IPS-11a (cell line): ENCODE measurements around the gene MIA.
"Not testable (repeated sequence)": the region's sequence is repeated elsewhere in the genome, so short reads cannot be mapped to it uniquely, and the experiment has no call there.

Experiments
- H3K4me3 ChIP-seq: one replicate; pipeline ENCODE4 v1.5.1; 2013; ENCODE audit warnings: low read depth, low read length, control low read depth

MIA gene

DNA sequence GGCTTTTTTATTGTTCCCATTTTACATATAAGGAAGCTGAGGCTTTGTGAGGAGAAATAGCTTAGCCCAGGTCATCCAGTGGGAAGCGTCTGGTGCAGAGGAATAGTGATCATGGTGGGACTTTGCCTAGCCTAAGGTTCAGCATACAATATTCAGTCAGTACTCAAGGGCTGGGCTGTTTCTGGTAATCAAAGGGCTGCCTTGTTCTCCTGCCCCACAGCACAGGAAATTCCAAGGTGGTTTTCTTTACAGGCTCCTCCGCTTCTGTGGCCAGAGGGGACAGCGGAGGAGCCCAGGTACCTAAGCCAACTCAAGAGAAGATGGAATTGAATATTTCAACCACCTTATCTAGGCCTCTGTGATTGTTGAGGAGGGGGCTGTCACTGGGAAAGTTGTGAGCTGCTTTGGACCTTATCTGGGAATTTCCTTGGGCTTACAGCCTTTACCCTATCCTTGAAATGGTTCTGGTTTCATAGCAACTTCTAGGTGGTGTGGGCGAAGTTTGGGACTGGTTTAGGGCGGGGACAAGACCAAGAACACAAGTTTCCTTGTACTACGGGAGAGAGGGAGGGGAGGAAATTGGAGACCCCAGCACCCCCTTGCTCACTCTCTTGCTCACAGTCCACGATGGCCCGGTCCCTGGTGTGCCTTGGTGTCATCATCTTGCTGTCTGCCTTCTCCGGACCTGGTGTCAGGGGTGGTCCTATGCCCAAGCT is at the start of gene MIA:
Gene MIA (plus strand): TSS at position 606 of the 716 bp plus-strand sequence. CDS start 22 bp downstream, at position 628.
- no peak within 1 kb of the TSS for H3K4me3 ChIP-seq

DNA sequence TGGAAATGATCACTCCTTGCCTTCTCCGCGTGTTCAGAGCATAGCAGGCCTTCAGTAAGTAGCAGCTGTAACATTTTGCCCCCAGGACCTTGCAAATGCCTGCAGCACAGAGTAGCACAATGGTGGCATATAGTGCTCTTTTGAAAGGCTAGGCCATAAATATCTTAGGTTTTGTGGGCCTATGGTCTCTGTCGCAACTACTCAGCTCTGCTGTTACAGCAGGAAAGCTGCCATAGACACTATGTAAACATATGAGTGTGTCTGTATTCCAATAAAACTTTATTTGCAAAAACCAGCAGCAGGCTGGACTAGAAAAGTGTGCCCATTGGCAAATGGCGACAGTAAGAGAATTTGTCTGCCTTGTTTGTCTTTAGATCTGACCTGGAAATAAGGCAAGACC is 49.0 kb upstream of the MIA start:
- H3K4me3 ChIP-seq: no peak overlapping the region

DNA sequence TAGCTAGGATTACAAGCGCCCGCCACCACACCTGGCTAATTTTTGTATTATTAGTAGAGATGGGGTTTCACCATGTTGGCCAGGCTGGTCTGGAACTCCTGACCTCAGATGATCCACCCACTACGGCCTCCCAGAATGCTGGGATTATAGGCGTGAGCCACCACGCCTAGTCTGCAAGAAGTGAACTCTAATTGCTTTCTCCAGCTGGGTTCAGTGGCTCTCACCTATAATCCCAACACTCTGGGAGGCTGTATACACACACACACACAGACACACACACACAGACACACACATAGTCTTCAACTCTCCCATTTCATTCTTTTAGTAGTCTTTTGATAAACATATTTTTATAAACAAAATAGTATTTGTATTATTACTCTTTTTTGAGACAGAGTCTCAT is 45.3 kb upstream of the MIA start:
- not testable (repeated sequence) for H3K4me3 ChIP-seq

DNA sequence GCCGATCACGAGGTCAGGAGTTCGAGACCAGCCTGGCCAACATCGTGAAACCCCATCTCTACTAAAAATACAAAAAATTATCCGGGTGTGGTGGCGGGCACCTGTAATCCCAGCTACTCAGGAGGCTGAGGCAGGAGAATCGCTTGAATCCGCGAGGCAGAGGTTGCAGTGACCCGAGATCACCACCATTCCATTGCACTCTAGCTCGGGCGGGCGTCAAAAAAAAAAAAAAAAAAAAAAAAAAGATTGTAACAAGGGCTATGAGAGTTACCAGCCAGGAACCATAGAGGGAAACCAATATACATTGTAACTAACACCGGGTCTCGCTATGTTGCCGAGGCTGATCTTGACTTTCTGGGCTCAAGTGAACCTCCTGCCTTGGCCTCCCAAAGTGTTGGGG is 43.0 kb upstream of the MIA start:
- not testable (repeated sequence) for H3K4me3 ChIP-seq

GRCh38 chr19:40733149-40733548 is 42.2 kb upstream of the MIA start:
- no peak overlapping the region for H3K4me3 ChIP-seq

- H3K4me3 ChIP-seq: no peak overlapping the region
Observed at GRCh38 chr19:40735013-40735771, 40.1 kb upstream of the MIA start.

GRCh38 chr19:40736661-40737060 is 38.7 kb upstream of the MIA start:
- no peak overlapping the region for H3K4me3 ChIP-seq

- H3K4me3 ChIP-seq: no peak overlapping the region
Observed at GRCh38 chr19:40737102-40737644, 38.1 kb upstream of the MIA start.

GRCh38 chr19:40739030-40739839 is 36.1 kb upstream of the MIA start:
- no peak overlapping the region for H3K4me3 ChIP-seq

- no peak overlapping the region for H3K4me3 ChIP-seq
Observed at GRCh38 chr19:40739871-40740703, 35.2 kb upstream of the MIA start.

DNA sequence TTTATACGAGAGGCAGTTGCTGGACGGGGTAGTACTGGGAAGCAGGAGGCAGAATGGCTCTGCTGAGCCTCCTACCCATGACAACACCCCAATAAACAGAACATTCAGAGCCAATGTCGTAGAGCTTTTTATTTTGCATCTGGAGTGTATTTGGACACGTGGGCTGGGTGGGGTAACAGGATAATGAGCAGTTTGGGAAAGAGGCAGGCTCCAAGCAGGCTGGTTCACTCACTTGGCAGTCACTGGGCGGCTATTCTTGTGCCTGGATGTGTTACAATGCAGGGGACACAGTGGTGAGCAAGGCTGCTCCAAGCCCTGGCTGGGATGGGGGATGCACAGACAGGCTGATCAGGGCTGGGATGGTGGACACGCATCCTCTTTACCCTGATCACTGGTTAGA is 34.6 kb upstream of the MIA start:
- no peak overlapping the region for H3K4me3 ChIP-seq

GRCh38 chr19:40741527-40742390 is 33.6 kb upstream of the MIA start:
- no peak overlapping the region for H3K4me3 ChIP-seq

DNA sequence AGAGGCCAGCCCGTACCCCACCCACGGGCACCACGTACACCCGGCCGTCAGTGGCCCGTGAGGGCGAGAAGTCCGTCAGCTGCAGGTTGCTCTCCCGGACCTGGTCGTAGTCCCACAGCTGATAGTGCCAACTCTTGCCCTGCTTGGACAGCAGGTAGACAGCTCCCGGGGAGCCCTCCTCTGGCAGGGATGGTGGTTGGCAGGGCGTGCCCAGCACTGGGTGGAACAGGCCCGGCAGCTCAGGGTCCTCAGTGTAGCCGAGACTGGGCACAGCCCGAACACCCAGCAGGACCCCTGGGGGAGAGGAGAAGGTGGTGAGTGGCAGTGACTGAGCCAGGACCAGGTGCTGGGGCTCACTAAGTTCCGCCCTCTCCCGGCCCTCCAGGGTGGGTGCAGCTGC is 32.8 kb upstream of the MIA start:
- H3K4me3 ChIP-seq: no peak overlapping the region

DNA sequence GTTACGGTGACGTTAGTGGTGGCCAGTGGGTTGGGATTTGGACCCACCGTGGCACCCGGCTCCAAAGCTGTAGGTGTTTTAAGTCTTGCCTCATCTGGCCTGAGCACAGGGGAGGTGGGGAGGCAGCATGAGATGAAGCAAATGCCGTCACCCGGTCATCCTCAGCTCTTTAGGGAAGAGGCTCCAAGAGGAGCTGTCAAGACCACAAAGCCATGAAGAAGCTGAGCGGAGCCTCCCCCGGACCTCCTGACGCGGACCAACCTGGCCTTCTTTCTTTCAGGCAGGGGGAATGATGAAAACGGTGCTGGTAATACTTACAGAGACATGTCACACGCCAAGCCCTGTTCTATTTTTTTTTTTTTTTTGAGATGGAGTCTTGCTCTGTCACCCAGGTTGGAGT is 32.4 kb upstream of the MIA start:
- H3K4me3 ChIP-seq: no peak overlapping the region

- no peak overlapping the region for H3K4me3 ChIP-seq
Observed at GRCh38 chr19:40743926-40744325, 31.4 kb upstream of the MIA start.

GRCh38 chr19:40744554-40745401 is 30.5 kb upstream of the MIA start:
- H3K4me3 ChIP-seq: no peak overlapping the region

DNA sequence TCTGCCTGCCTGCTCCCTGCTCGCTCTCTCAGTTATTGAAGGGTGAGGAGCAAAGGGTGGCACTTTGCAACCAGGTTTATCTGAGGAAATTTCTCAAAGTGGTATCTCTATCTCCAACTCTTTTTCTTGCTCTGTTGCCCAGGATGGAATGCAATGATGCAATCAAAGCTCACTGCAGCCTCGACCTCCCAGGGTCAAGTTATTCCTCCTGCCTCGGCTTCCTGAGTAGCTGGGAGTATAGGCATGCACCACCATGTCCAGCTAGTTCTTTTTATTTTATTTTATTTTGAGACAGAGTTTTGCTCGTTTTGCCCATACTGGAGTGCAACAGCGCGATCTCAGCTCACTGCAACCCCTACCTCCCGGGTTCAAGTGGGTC is 29.9 kb upstream of the MIA start:
- no peak overlapping the region for H3K4me3 ChIP-seq

- no peak overlapping the region for H3K4me3 ChIP-seq
Observed at GRCh38 chr19:40747536-40747935, 27.8 kb upstream of the MIA start.
